Omental fat pad (tissue), 4 donors: Measurements from ENCODE around the gene CPZ. TPM values are rescaled to one million over a fixed set of nuclear protein-coding genes. Genes with fewer than 3 reads are reported as not detected.

Experiments
- ATAC-seq: fragments of 150-250 bp; one replicate; pipeline ENCODE4 v1.9.1; 2016; ENCODE audit warnings: mild to moderate bottlenecking, moderate library complexity; ENCODE audit not compliant: low FRiP score
- DNase-seq: peaks from one replicate; pipeline ENCODE4 v3.0.0-alpha.2; 2019; ENCODE audit warnings: low spot score
- total RNA-seq, 4 donors: library from RNA; depleted of rRNA; stranded (reverse); fragments of >200 nt; gene quantifications; one replicate each; pipeline ENCODE4 v1.1.0, GENCODE V29; 2016
- TF ChIP-seq, protein P1 (sequence below), 3 donors: fragments of 450-650 bp; IDR thresholded peaks; one replicate each; pipeline ENCODE4 v1.5.1; 2016 to 2017; ENCODE audit warnings: antibody characterized with exemption in 3 of 3, mild to moderate bottlenecking in 3 of 3, moderate library complexity in 2 of 3

The CPZ gene
- total RNA-seq, 4 donors from 2014 or later, result 0.32 to 14.2 (median 8.4) TPM

DNA sequence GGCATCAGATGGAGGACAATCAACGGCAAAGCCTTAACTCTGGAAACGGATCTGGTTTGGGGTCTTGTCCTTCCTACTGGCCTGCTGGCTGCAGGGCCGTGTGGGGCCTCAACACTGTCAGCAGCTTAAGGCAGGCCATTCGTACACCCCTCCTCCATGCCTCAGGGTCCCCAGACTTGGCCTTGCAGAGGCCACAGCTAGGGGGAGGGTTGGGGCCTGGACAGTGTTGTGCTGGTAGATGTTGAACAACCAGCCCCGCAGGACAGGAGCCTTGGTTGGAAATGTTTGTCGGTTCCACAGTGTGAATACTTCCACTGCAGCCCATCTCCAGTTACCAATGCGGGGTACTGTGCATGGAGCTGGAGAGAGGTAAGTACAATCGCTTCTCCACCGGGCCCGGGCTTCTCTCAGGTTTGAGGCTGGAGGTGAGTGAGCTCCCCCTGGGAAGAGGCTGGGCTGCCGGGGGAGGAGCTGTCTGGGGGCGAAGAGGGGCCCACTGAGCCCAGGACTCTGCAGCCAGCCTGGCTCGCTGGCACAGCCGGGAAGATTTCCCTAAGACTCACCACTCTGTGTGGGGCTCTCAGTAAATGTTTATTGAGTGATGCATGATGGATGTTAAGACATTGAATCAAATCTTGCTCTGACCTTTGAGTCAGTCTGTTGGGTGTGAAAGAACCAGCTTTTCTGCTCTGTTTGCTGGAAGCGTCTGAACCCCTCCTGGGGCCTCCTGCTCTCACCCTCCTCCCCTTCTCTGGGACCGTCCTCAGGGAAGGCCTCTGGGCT is 32.1 kb upstream of the CPZ start:
- DNase-seq, result no peak
- TF ChIP-seq, protein P1, sequence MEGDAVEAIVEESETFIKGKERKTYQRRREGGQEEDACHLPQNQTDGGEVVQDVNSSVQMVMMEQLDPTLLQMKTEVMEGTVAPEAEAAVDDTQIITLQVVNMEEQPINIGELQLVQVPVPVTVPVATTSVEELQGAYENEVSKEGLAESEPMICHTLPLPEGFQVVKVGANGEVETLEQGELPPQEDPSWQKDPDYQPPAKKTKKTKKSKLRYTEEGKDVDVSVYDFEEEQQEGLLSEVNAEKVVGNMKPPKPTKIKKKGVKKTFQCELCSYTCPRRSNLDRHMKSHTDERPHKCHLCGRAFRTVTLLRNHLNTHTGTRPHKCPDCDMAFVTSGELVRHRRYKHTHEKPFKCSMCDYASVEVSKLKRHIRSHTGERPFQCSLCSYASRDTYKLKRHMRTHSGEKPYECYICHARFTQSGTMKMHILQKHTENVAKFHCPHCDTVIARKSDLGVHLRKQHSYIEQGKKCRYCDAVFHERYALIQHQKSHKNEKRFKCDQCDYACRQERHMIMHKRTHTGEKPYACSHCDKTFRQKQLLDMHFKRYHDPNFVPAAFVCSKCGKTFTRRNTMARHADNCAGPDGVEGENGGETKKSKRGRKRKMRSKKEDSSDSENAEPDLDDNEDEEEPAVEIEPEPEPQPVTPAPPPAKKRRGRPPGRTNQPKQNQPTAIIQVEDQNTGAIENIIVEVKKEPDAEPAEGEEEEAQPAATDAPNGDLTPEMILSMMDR (IDR thresholded peaks at IDR 0.05), result no peak
- no peak for ATAC-seq

DNA sequence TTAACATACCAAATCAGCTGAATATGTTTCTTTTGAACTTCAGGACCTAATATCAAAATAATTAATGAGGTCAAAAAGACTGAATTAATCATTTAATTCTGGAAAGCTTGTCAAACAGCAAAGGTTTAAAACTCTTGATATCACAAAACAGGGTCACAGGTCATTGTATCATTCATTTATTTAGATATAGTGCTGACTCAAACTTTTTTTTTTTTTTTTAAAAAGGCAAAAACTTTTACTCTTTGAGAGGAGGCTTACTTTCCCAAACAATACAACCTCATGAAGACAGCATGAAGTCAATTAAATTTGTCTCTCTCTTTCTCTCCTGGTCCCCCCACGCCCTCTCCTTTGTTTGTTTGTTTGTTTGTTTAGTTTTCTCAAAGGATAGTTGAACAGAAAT is 28.0 kb upstream of the CPZ start:
- ATAC-seq, result no peak
- TF ChIP-seq, protein P1 (IDR thresholded peaks at IDR 0.05), result no peak
- no peak for DNase-seq

DNA sequence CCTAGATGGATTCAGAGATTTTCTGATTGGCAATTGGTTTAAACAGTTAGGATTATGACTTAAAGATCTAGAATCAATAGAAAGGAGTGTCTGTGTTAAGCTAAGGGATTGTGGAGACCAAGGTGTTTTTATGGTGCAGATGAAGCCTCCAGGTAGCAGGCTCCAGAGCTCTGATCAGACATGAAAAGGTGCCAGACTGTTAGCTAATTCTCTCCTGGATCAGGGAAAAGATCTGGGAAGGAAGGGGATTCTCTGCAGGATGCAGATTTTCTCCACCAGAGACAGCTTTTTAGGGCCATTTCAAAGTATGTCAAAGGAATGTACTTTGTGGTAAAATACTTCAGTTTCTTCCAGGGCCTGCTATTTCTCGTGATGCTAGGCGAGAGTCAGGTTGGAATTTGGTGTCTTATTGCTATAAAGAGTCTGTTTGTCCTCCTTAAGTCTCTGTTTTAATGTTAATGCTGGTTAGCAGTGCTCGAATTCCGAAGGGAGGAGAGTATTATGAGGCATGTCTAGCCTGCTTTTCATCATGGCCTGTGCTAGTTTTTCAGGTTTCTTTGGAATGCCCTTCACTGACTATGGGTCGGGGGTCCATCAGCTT is 24.4 kb upstream of the CPZ start:
- no peak for DNase-seq
- TF ChIP-seq, protein P1 (IDR thresholded peaks at IDR 0.05), result no peak
- ATAC-seq, result no peak

DNA sequence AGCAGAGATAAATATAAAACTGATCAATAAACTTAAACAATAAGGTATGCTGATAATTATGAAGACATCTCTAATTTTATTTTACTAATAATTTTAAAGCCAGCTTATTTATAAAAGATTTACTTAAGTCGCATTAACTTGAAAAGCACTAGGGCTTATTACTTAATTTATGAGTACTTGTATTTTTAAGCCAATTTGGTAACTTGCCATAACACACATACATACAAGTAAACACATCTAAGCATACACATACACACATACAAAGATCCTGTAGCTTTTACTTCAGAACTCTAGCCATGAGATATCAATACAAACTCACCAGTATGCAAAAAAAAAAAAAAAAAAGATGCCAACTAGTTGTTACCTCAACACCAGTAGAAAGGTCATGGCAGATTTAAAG is 22.4 kb upstream of the CPZ start:
- no peak for ATAC-seq
- TF ChIP-seq, protein P1 (IDR thresholded peaks at IDR 0.05), result no peak

DNA sequence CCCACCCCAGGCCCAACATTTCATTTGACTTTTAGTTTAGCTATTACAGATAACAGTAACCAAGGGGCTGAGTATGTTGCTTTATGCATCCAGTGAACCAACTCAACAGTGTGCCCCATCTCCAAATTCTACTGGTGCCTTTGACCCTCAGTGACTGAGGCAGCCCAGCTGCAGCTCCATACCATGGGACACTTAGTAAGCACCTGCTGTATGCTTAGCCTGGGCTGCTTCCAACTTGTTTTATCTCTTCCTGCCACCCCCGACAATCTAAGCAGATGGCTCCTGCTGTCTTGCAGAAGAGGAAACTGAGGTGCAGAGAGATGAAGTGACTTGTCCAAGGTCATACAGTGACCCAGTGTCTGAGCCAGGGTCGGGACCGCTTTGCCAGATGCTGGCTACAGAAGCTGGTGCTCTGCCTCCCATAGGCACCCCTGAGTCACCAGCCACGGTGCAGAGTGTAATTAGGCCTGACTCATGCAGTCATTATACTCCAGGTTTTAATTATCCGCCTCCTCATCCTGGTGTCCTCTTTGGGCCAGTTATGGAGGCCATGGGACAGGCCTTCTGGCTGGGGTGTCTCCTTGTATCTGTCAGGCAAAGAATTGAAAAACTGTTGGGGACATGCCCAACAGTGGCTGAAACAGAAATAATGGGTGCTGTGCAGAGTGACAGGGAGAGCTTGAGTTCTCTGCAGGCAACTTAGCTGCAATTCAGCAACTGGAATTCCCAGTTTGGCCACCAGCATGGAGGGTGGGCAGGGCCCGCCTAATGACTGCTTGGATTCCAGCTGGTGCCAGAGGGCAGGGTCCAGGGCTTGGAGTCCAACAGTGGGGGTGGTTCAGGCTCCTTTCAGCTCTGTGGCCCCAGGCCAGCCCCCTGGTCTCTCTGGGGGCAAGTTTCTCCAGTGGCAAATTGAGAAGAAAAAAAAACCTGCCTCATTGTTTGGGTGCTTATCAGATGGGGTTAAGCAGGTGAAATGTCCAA is 20.6 kb upstream of the CPZ start:
- ATAC-seq (no peak), DNase-seq (no peak)
- TF ChIP-seq, protein P1 (IDR thresholded peaks at IDR 0.05), result no peak

More for the DNA sequence above, 22.4 kb upstream of the CPZ start:
- no peak for DNase-seq

DNA sequence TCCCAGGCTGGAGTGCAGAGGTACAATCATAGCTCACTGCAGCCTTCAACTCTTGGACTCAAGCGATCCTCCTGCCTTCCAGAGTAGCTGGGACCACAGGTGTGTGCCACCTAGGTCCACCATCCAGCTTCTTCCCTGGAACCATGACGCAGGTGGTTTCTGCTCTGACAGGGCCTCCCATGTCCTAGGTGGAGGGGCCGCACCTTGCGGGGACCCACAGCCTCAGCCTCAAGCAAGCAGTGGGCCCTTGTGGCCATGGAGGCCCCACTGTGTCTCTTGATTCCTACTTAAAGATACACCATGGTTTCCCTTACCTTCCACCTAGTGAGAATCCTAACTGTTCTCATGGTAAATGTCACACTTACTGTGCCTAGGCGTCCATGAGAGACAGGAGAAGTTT is 19.3 kb upstream of the CPZ start:
- DNase-seq (no peak), ATAC-seq (no peak)
- TF ChIP-seq, protein P1 (IDR thresholded peaks at IDR 0.05), result no peak
